GM06990 (cell line): ENCODE data around the gene CD164L2.

Source experiments
- DNase-seq: peaks from one replicate; pipeline ENCODE4 v3.0.0-alpha.2; 2011; ENCODE audit not compliant: insufficient read length; ENCODE audit errors: extremely low read depth
- H3K27me3 ChIP-seq: replicated peaks from 2 replicates; pipeline ENCODE4 v1.6.0; 2011; ENCODE audit warnings: low read length; ENCODE audit not compliant: control insufficient read depth, insufficient read depth
- H3K36me3 ChIP-seq: 2 replicates; pipeline ENCODE4 v1.5.1; 2011; ENCODE audit warnings: low read length; ENCODE audit not compliant: control insufficient read depth, insufficient read depth
- H3K4me3 ChIP-seq: replicated peaks from 2 replicates; pipeline ENCODE4 v1.5.1; 2011; ENCODE audit warnings: low read depth, mild to moderate bottlenecking, control low read depth, low read length
- TF ChIP-seq, protein P1 (sequence below): IDR thresholded peaks from 2 replicates; pipeline ENCODE4 v1.5.1; 2011; ENCODE audit warnings: low read length, control low read depth, mild to moderate bottlenecking, inconsistent platforms; ENCODE audit not compliant: insufficient read depth, poor library complexity, severe bottlenecking

CD164L2 gene

DNA sequence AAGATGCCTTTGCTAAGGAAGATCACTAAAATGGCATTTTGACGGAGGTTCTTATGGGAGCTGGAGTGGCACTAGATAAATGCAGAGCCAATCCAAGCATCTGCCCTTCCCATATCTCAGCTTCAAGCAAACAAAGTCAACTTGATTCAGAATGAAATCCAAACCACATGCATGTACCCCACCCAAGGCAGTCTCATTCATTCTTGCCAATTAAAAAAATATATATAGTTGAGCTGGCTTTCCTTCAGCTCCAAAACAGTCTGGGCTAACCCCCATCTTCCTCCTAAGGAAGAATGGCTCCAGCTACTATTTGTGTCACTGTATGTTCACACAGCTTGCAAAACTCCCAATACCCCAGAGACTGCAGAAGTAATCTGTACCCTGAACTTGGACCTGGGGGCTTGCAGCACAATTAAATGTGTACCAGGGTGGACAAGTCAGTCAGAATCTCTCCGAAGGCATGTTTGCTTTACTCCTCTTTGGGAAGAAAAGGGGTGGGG, 44.7 kb upstream of the CD164L2 start:
- H3K27me3 ChIP-seq = no peaks in the 10 kb centered on the region
- TF ChIP-seq, protein P1, sequence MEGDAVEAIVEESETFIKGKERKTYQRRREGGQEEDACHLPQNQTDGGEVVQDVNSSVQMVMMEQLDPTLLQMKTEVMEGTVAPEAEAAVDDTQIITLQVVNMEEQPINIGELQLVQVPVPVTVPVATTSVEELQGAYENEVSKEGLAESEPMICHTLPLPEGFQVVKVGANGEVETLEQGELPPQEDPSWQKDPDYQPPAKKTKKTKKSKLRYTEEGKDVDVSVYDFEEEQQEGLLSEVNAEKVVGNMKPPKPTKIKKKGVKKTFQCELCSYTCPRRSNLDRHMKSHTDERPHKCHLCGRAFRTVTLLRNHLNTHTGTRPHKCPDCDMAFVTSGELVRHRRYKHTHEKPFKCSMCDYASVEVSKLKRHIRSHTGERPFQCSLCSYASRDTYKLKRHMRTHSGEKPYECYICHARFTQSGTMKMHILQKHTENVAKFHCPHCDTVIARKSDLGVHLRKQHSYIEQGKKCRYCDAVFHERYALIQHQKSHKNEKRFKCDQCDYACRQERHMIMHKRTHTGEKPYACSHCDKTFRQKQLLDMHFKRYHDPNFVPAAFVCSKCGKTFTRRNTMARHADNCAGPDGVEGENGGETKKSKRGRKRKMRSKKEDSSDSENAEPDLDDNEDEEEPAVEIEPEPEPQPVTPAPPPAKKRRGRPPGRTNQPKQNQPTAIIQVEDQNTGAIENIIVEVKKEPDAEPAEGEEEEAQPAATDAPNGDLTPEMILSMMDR = no peak
- no peak for DNase-seq
- H3K36me3 ChIP-seq = peaks cover 5% of the 10 kb centered on the region
- no peak overlapping the region for H3K4me3 ChIP-seq

GRCh38 chr1:27427329-27427728, 44.2 kb upstream of the CD164L2 start:
- H3K27me3 ChIP-seq = no peaks in the 10 kb centered on the region
- peaks cover 5% of the 10 kb centered on the region for H3K36me3 ChIP-seq
- DNase-seq = no peak
- TF ChIP-seq, protein P1 = no peak
- no peak overlapping the region for H3K4me3 ChIP-seq

DNA sequence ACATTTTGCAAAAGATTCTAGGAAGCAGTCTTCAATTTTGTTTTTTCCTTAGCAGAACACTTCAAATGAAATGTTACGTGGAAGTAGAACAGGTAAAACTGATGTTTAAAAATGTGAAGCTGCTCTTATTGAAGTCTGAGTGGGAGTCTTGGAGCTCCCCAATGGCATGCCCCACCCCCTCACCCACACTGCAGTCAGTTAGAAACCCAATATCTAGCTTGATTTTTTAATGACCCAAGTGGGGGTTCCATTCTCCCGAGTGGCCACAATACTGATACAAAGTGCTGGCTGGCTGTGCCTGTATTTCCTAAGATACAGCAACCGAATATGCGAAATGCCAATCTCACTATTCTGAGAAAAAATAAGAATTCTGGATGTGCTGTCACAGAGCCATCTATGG, 40.6 kb upstream of the CD164L2 start:
- TF ChIP-seq, protein P1 = no peak
- no peak for DNase-seq
- H3K36me3 ChIP-seq = peaks cover 5% of the 10 kb centered on the region
- H3K4me3 ChIP-seq = no peak overlapping the region
- H3K27me3 ChIP-seq = no peaks in the 10 kb centered on the region

DNA sequence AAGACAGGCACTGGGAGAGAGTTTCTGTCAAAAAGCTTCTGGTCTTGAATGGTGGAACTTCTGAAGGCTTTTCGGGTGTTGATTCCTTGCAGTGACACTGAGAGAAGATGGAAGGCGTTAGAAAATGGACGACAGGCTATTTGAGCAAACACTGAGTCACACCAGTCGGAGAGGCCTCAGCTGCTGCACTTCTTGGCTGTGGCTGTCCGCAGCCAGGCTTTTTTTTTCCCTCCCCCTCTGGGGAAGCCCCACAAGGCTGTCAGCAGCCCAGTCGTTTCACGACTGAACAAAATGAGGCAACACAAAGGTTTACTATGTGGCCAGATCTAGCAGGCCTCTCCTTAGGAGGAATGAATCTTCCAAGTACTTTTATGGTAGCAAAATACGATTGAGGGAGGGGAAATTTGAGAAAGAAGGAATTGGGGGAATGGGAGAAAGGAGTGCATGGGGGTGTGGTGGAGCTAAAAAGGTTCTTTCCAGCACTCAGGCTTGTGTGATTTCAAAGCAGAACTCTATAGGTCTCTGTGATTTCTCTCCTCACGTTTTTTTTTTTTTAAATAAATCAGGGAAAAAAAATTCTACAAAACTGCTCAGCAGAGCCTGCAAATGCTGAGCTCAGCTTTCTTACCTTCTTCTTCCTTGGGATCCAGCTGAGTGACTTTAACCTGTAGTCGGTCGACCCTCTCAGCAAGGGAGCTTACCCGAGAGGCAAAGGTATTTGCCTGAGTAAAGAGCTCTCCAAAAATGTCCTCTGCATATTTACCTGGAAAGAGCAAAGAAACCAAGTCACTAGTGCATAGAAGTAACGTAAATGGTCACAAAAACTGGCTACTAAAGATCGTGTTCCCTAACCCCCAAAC, 35.4 kb upstream of the CD164L2 start:
- H3K36me3 ChIP-seq = peaks cover 5% of the 10 kb centered on the region
- DNase-seq = peak; percentile 63
- TF ChIP-seq, protein P1 = no peak
- H3K4me3 ChIP-seq = no peak overlapping the region
- H3K27me3 ChIP-seq = no peaks in the 10 kb centered on the region

DNA sequence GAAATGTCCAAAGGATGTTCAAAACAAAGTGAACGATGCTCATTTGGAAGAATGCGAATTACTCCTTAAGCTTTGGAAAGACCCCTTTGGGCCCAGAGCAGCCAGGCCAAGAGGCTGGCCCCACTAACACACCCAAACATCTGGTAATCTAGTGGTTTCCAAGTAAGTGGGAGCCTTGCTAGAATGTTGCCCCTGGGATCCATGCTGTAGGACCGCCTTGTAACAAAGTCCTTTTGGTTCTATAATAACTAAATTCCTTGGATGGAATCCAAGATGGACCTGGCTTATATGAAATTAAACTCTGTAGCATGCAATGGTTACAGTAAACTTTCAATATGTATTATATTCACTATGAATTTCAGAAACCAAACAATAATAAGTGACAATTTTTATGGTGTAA, 34.6 kb upstream of the CD164L2 start:
- H3K36me3 ChIP-seq = peaks cover 9% of the 10 kb centered on the region
- no peak overlapping the region for H3K4me3 ChIP-seq
- no peaks in the 10 kb centered on the region for H3K27me3 ChIP-seq
- no peak for DNase-seq
- TF ChIP-seq, protein P1 = no peak
